ENCODE results near the gene PDE5A.

Gene PDE5A

GRCh38 chr4:119585771-119586170 is 42.8 kb downstream of the PDE5A start:
- DNase-seq (no peak), ATAC-seq (ENCODE audit: insufficient read depth, low read depth) (no peak)
- Histone ChIP-seq H3K27ac (ENCODE audit: low read length) (no peak overlapping the region), H3K36me3 (ENCODE audit: insufficient read depth, low read length) (no peaks in the 10 kb centered on the region), H4K20me1 (ENCODE audit: insufficient read depth, low read length) (no peaks in the 10 kb centered on the region), H3K9me3 (ENCODE audit: insufficient read depth, low read length, severe bottlenecking) (no peaks in the 10 kb centered on the region), H3K4me2 (ENCODE audit: insufficient read depth, low read length) (no peak overlapping the region), H3K27me3 (ENCODE audit: insufficient read depth, low read length, poor library complexity) (no peaks in the 10 kb centered on the region), H2AFZ (ENCODE audit: low read depth, low read length) (no peak overlapping the region), H3K4me3 (ENCODE audit: low read depth in 1 of 2, low read length in 2 of 2) (no peak overlapping the region), H3K4me1 (ENCODE audit: insufficient read depth, low read length) (no peaks in the 10 kb centered on the region), H3K79me2 (ENCODE audit: insufficient read depth, low read length) (no peaks in the 10 kb centered on the region), H3K9ac (ENCODE audit: low read depth, low read length) (no peak overlapping the region)
- TF ChIP-seq CTCF (IDR thresholded peaks at IDR 0.05; ENCODE audit: borderline replicate concordance, extremely low read depth, low read length, poor library complexity, severe bottlenecking) (no peak), EZH2 (IDR thresholded peaks at IDR 0.05; ENCODE audit: borderline replicate concordance, low read depth, low read length, severe bottlenecking) (no peak)

- Histone ChIP-seq H3K4me3 (ENCODE audit: low read depth in 1 of 2, low read length in 2 of 2) (no peak overlapping the region), H3K27me3 (ENCODE audit: insufficient read depth, low read length, poor library complexity) (no peaks in the 10 kb centered on the region), H3K4me2 (ENCODE audit: insufficient read depth, low read length) (no peak overlapping the region), H3K9me3 (ENCODE audit: insufficient read depth, low read length, severe bottlenecking) (no peaks in the 10 kb centered on the region), H3K4me1 (ENCODE audit: insufficient read depth, low read length) (no peaks in the 10 kb centered on the region), H2AFZ (ENCODE audit: low read depth, low read length) (no peak overlapping the region), H4K20me1 (ENCODE audit: insufficient read depth, low read length) (no peaks in the 10 kb centered on the region), H3K36me3 (ENCODE audit: insufficient read depth, low read length) (no peaks in the 10 kb centered on the region), H3K27ac (ENCODE audit: low read length) (no peak overlapping the region), H3K9ac (ENCODE audit: low read depth, low read length) (no peak overlapping the region), H3K79me2 (ENCODE audit: insufficient read depth, low read length) (no peaks in the 10 kb centered on the region)
- TF ChIP-seq CTCF (IDR thresholded peaks at IDR 0.05; ENCODE audit: borderline replicate concordance, extremely low read depth, low read length, poor library complexity, severe bottlenecking) (no peak), EZH2 (IDR thresholded peaks at IDR 0.05; ENCODE audit: borderline replicate concordance, low read depth, low read length, severe bottlenecking) (no peak)
- DNase-seq = no peak
- ATAC-seq (ENCODE audit: insufficient read depth, low read depth) = no peak
Measured at GRCh38 chr4:119581190-119581873, 47.3 kb downstream of the PDE5A start.

GRCh38 chr4:119580293-119580692 is 48.3 kb downstream of the PDE5A start:
- no peak overlapping the region for H2AFZ ChIP-seq (ENCODE audit: low read depth, low read length)
- no peak overlapping the region for H3K27ac ChIP-seq (ENCODE audit: low read length)
- ATAC-seq (ENCODE audit: insufficient read depth, low read depth) = no peak
- H3K9me3 ChIP-seq (ENCODE audit: insufficient read depth, low read length, severe bottlenecking) = no peaks in the 10 kb centered on the region
- no peak for DNase-seq
- no peaks in the 10 kb centered on the region for H4K20me1 ChIP-seq (ENCODE audit: insufficient read depth, low read length)
- H3K4me2 ChIP-seq (ENCODE audit: insufficient read depth, low read length) = no peak overlapping the region
- H3K27me3 ChIP-seq (ENCODE audit: insufficient read depth, low read length, poor library complexity) = no peaks in the 10 kb centered on the region
- no peaks in the 10 kb centered on the region for H3K4me1 ChIP-seq (ENCODE audit: insufficient read depth, low read length)
- no peak for TF ChIP-seq CTCF (IDR thresholded peaks at IDR 0.05; ENCODE audit: borderline replicate concordance, extremely low read depth, low read length, poor library complexity, severe bottlenecking)
- no peak for TF ChIP-seq EZH2 (IDR thresholded peaks at IDR 0.05; ENCODE audit: borderline replicate concordance, low read depth, low read length, severe bottlenecking)
- H3K9ac ChIP-seq (ENCODE audit: low read depth, low read length) = no peak overlapping the region
- H3K79me2 ChIP-seq (ENCODE audit: insufficient read depth, low read length) = no peaks in the 10 kb centered on the region
- no peak overlapping the region for H3K4me3 ChIP-seq (ENCODE audit: low read depth in 1 of 2, low read length in 2 of 2)
- H3K36me3 ChIP-seq (ENCODE audit: insufficient read depth, low read length) = no peaks in the 10 kb centered on the region

Data from DND-41 (cell line).